D341Med (cell line): Measurements from ENCODE around the gene TCEANC2.

Experiments used
- DNase-seq: peaks from one replicate; pipeline ENCODE4 v3.0.0; 2012; ENCODE audit warnings: low spot score

Gene TCEANC2

GRCh38 chr1:54136269-54136896 is 83.0 kb downstream of the TCEANC2 start:
- no peak for DNase-seq

- no peak for DNase-seq
These were observed 83.6 kb downstream of the TCEANC2 start for GRCh38 chr1:54136963-54137533.

- DNase-seq: no peak
These were observed 84.2 kb downstream of the TCEANC2 start for GRCh38 chr1:54137534-54138061.

GRCh38 chr1:54138994-54139393 is 85.6 kb downstream of the TCEANC2 start:
- no peak for DNase-seq

GRCh38 chr1:54139711-54140110 is 86.3 kb downstream of the TCEANC2 start:
- no peak for DNase-seq

GRCh38 chr1:54142146-54142900 is 88.9 kb downstream of the TCEANC2 start:
- no peak for DNase-seq

- DNase-seq: no peak
These were observed 91.0 kb downstream of the TCEANC2 start for GRCh38 chr1:54144366-54144765.

- no peak for DNase-seq
These were observed 96.3 kb downstream of the TCEANC2 start for GRCh38 chr1:54149734-54150133.

GRCh38 chr1:54151013-54151412 is 97.6 kb downstream of the TCEANC2 start:
- DNase-seq: no peak

GRCh38 chr1:54152696-54153095 is 99.3 kb downstream of the TCEANC2 start, which contains the start of gene CDCP2:
TSS of gene CDCP2 (minus strand) at chr1:54153000. CDS start at chr1:54152922, 78 bp downstream.
- DNase-seq: no peak

- peak; percentile 60 for DNase-seq
These were observed 100.4 kb downstream of the TCEANC2 start for GRCh38 chr1:54153535-54154439.
